Peyer's patch (tissue), 4 donors: ENCODE measurements around the gene ANKRD29. TPM values are rescaled to one million over a fixed set of nuclear protein-coding genes. Genes with fewer than 3 reads are reported as not detected.
"Not testable (repeated sequence)": the region's sequence is repeated elsewhere in the genome, so short reads cannot be mapped to it uniquely, and the experiment has no call there.

ENCODE experiments used
- DNase-seq, 3 donors: peaks; one replicate each; pipeline ENCODE4 v3.0.0-alpha.2; 2017 to 2019
- H3K27ac ChIP-seq, 4 donors: fragments of 200-600 bp; sonication (generic); one replicate each; pipeline ENCODE4 v1.5.1; 2016 to 2019
- H3K27me3 ChIP-seq, 2 donors: fragments of 200-600 bp; sonication (generic); one replicate each; pipeline ENCODE4 v1.5.1; 2019
- H3K36me3 ChIP-seq, 3 donors: fragments of 200-600 bp; sonication (generic); one replicate each; pipeline ENCODE4 v1.5.1; 2016 to 2019
- H3K4me1 ChIP-seq, 4 donors: fragments of 200-600 bp; sonication (generic); one replicate each; pipeline ENCODE4 v1.5.1; 2016 to 2019
- H3K4me3 ChIP-seq, 4 donors: fragments of 200-600 bp; sonication (generic); 1 replicate in 3 of 4; 2 replicates in 1 of 4; pipeline ENCODE4 v1.5.1; 2016 to 2019; ENCODE audit warnings: mild to moderate bottlenecking in 1 of 4
- H3K9me3 ChIP-seq, 4 donors: fragments of 200-600 bp; sonication (generic); one replicate each; pipeline ENCODE4 v1.5.1; 2016 to 2019; ENCODE audit warnings: mild to moderate bottlenecking in 1 of 4
- POLR2A ChIP-seq, 2 donors: fragments of 450-650 bp; IDR thresholded peaks; one replicate each; pipeline ENCODE4 v1.5.1; 2017; ENCODE audit warnings: antibody characterized with exemption in 2 of 2, mild to moderate bottlenecking in 2 of 2, moderate library complexity in 2 of 2
- total RNA-seq, 4 donors: library from RNA; depleted of rRNA; stranded (reverse); fragments of >200 nt; gene quantifications; one replicate each; pipeline ENCODE4 v1.1.0, GENCODE V29; 2016
- TF ChIP-seq, protein P1 (sequence below), 6 experiments: fragments of 450-650 bp in 4 of 6; fragments of 200-600 bp in 2 of 6; sonication (generic) in 1 of 6; IDR thresholded peaks; one replicate each; pipeline ENCODE4 v1.5.1; 2017 to 2019; ENCODE audit warnings: antibody characterized with exemption in 6 of 6, mild to moderate bottlenecking in 3 of 6, moderate library complexity in 1 of 6

The ANKRD29 gene
- total RNA-seq, 4 donors from 2014 or later: 4.0 to 18.2 (median 8.1) TPM

DNA sequence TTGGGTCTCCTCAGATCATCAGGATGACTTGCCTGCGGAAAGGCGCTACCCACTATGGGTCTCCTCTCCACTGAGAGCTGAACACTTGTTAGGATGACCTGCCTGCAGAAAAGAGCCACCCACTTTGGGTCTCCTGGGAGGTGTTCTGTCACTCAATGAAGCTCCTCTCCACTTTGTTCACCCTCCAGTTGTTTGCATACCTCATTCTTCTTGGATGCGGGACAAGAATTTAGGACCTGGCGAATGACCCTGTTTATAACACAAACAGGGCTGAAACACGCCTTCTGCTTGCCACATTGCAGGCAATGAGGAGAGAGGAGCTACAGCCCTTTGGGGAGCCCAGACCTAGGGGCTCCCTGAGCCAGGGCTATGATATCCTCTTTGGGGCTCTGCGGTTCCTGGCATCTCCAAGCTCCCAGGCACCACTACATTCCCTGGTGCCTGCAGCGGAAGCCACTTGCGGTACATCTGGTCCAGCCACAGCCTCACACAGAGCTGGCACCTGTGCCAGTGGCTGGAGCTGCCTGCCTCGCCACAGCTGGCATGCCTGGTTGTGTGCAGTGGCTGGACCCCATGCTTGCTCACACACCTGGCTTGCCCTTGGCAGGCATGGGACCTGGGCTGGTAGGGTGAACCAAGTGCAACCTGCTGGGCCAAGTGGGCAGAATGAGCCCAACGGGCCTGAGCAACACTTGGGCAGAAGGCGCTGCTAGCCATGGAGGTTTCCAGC is 20.6 kb downstream of the ANKRD29 start:
- no peak for DNase-seq
- H3K27me3 ChIP-seq: no peaks in the 10 kb centered on the region
- H3K4me3 ChIP-seq: no peak overlapping the region
- H3K36me3 ChIP-seq: no peaks in the 10 kb centered on the region
- no peak for TF ChIP-seq POLR2A (IDR thresholded peaks at IDR 0.05)
- TF ChIP-seq, protein P1, sequence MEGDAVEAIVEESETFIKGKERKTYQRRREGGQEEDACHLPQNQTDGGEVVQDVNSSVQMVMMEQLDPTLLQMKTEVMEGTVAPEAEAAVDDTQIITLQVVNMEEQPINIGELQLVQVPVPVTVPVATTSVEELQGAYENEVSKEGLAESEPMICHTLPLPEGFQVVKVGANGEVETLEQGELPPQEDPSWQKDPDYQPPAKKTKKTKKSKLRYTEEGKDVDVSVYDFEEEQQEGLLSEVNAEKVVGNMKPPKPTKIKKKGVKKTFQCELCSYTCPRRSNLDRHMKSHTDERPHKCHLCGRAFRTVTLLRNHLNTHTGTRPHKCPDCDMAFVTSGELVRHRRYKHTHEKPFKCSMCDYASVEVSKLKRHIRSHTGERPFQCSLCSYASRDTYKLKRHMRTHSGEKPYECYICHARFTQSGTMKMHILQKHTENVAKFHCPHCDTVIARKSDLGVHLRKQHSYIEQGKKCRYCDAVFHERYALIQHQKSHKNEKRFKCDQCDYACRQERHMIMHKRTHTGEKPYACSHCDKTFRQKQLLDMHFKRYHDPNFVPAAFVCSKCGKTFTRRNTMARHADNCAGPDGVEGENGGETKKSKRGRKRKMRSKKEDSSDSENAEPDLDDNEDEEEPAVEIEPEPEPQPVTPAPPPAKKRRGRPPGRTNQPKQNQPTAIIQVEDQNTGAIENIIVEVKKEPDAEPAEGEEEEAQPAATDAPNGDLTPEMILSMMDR (IDR thresholded peaks at IDR 0.05): no peak
- no peaks in the 10 kb centered on the region for H3K9me3 ChIP-seq
- no peaks in the 10 kb centered on the region for H3K4me1 ChIP-seq
- H3K27ac ChIP-seq: no peak overlapping the region

- H3K27ac ChIP-seq: no peak overlapping the region
- TF ChIP-seq, protein P1 (IDR thresholded peaks at IDR 0.05): no peak
- TF ChIP-seq POLR2A (IDR thresholded peaks at IDR 0.05): no peak
Measured at GRCh38 chr18:23641143-23641720, 21.5 kb downstream of the ANKRD29 start.

GRCh38 chr18:23640052-23640451 is 22.7 kb downstream of the ANKRD29 start:
- no peak for DNase-seq
- no peaks in the 10 kb centered on the region for H3K27me3 ChIP-seq
- H3K4me3 ChIP-seq: no peak overlapping the region
- no peaks in the 10 kb centered on the region for H3K36me3 ChIP-seq
- no peaks in the 10 kb centered on the region for H3K9me3 ChIP-seq
- TF ChIP-seq, protein P1 (IDR thresholded peaks at IDR 0.05): peak in 1 of 6 experiments; percentile 29
- TF ChIP-seq POLR2A (IDR thresholded peaks at IDR 0.05): no peak
- H3K27ac ChIP-seq: no peak overlapping the region
- H3K4me1 ChIP-seq: no peaks in the 10 kb centered on the region

More at GRCh38 chr18:23641143-23641720, 21.5 kb downstream of the ANKRD29 start:
- DNase-seq: no peak
- Histone ChIP-seq H3K4me1 (no peaks in the 10 kb centered on the region), H3K4me3 (no peak overlapping the region), H3K27me3 (no peaks in the 10 kb centered on the region), H3K9me3 (no peaks in the 10 kb centered on the region), H3K36me3 (no peaks in the 10 kb centered on the region)

- not testable (repeated sequence) for H3K27me3 ChIP-seq, H3K9me3 ChIP-seq, H3K4me3 ChIP-seq, DNase-seq, H3K27ac ChIP-seq, H3K4me1 ChIP-seq, H3K36me3 ChIP-seq
Measured at GRCh38 chr18:23636433-23636832, 26.3 kb downstream of the ANKRD29 start.

- H3K4me1 ChIP-seq: no peaks in the 10 kb centered on the region
- H3K36me3 ChIP-seq: no peaks in the 10 kb centered on the region
- no peaks in the 10 kb centered on the region for H3K27me3 ChIP-seq
- H3K4me3 ChIP-seq: no peak overlapping the region
- H3K27ac ChIP-seq: no peak overlapping the region
- no peaks in the 10 kb centered on the region for H3K9me3 ChIP-seq
- no peak for DNase-seq
- TF ChIP-seq, protein P1 (IDR thresholded peaks at IDR 0.05): no peak
- no peak for TF ChIP-seq POLR2A (IDR thresholded peaks at IDR 0.05)
Measured at GRCh38 chr18:23636071-23636399, 26.7 kb downstream of the ANKRD29 start.

DNA sequence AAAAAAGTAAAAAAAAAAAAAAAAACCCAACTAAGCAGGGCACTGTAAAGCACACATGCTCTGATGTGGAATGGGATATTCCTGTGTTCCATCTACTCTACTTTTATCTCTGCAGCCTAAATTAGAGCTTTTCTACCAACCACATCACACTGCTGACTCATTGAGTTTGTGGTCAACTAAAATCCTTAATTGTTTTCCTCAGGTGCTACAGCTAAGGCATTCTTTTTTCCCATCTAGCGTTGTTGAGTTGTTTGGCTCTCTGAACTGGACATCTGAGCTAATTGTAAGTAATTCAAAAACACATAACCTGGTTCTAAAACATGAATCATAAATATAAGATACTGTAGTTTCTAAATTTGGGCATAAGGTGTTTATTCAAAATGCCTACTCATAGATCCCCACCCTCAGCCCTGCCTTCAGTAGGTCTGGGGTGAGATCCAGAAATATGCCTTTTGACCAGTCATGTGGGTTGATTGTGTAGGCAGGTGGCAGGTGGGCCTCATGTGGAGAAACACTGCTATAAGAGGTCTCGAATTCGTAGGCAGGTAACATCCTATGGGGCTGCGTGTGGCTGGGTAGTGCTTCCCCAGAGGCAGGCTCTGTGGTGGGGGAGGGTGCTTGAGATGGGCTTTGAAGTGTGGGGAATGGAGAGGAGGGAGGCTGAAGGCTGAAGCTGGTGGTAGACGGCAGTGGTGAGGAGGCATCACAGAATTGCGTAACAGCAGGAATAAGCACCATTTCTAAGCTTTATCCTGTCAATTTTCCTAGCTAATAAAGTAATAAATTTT is 27.2 kb downstream of the ANKRD29 start:
- Histone ChIP-seq H3K4me3 (no peak overlapping the region), H3K4me1 (no peaks in the 10 kb centered on the region), H3K36me3 (no peaks in the 10 kb centered on the region), H3K27me3 (no peaks in the 10 kb centered on the region), H3K9me3 (no peaks in the 10 kb centered on the region), H3K27ac (no peak overlapping the region)
- DNase-seq: no peak
- TF ChIP-seq, protein P1 (IDR thresholded peaks at IDR 0.05): no peak
- TF ChIP-seq POLR2A (IDR thresholded peaks at IDR 0.05): no peak
